Panc1 (cell line): ENCODE results near the gene ACD. TPM values are rescaled to one million over a fixed set of nuclear protein-coding genes. Genes with fewer than 3 reads are reported as not detected.

Experiments used
- ATAC-seq: fragments of 200-7000 bp; cut with Tn5 transposase; 2 replicates; pipeline ENCODE4 v1.9.1; 2020; ENCODE audit warnings: mild to moderate bottlenecking, moderate library complexity
- BruUV-seq: library from RNA; stranded (reverse); fragments of 400-500 nt; replicated peaks from 2 replicates; lab custom pipeline; 2021; lab: Mats Ljungman, UMichigan
- CTCF ChIA-PET: fragments of 300-600 bp; sonication (Branson Sonifier 250); formaldehyde crosslinking; loops from one replicate; lab custom pipeline; 2022; ENCODE audit warnings: antibody characterized with exemption; lab: Charles Lee
- POLR2A ChIA-PET: fragments of 300-600 bp; sonication (Branson Sonifier 250); formaldehyde crosslinking; loops from one replicate; lab custom pipeline; 2022; ENCODE audit warnings: antibody characterized with exemption; lab: Charles Lee
- DNase-seq: peaks from one replicate; pipeline ENCODE4 v3.0.0-alpha.2; 2010; ENCODE audit warnings: low read depth, low spot score
- H3K27ac ChIP-seq: 2 replicates; pipeline ENCODE4 v1.5.1; 2011; ENCODE audit warnings: mild to moderate bottlenecking, low read length, inconsistent platforms
- H3K27me3 ChIP-seq: fragments of 200-500 bp; sonication (Bioruptor generic); 2 replicates; pipeline ENCODE4 v1.6.0; 2014; ENCODE audit warnings: low read length, inconsistent platforms; ENCODE audit not compliant: control insufficient read depth, insufficient read depth
- H3K36me3 ChIP-seq: fragments of 200-500 bp; sonication (Bioruptor generic); 2 replicates; pipeline ENCODE4 v1.5.1; 2014; ENCODE audit warnings: inconsistent platforms, mild to moderate bottlenecking, low read length, moderate library complexity; ENCODE audit not compliant: control insufficient read depth, insufficient read depth
- H3K4me1 ChIP-seq: 2 replicates; pipeline ENCODE4 v1.5.1; 2011; ENCODE audit warnings: inconsistent platforms, mild to moderate bottlenecking, low read length, moderate library complexity; ENCODE audit not compliant: control insufficient read depth, insufficient read depth
- H3K4me3 ChIP-seq, 2 experiments: 2 replicates each; pipeline ENCODE4 v1.5.1; 2011 to 2012; ENCODE audit warnings: low read depth in 2 of 2, low read length in 2 of 2, mild to moderate bottlenecking in 2 of 2, inconsistent platforms in 1 of 2, moderate library complexity in 1 of 2
- H3K9me3 ChIP-seq: fragments of 200-500 bp; sonication (Bioruptor generic); 2 replicates; pipeline ENCODE4 v1.5.1; 2014; ENCODE audit warnings: low read depth, mild to moderate bottlenecking, inconsistent platforms, low read length, moderate library complexity; ENCODE audit not compliant: control insufficient read depth, insufficient read depth
- CTCF ChIP-seq: fragments of 450-650 bp; IDR thresholded peaks from 2 replicates; pipeline ENCODE4 v1.5.1; 2017; ENCODE audit warnings: mild to moderate bottlenecking
- POLR2AphosphoS5 ChIP-seq: IDR thresholded peaks from 2 replicates; pipeline ENCODE4 v1.6.1; 2012; ENCODE audit warnings: mild to moderate bottlenecking, low read depth, low read length, moderate library complexity
- REST ChIP-seq, 2 experiments: IDR thresholded peaks; 2 replicates each; pipeline ENCODE4 v1.6.1; 2011 to 2012; ENCODE audit warnings: low read depth in 2 of 2, control low read depth in 1 of 2, low read length in 1 of 2, mild to moderate bottlenecking in 1 of 2, moderate library complexity in 1 of 2; ENCODE audit not compliant: insufficient read depth in 1 of 2
- SIN3A ChIP-seq: IDR thresholded peaks from 2 replicates; pipeline ENCODE4 v1.6.1; 2012; ENCODE audit warnings: low read depth, mild to moderate bottlenecking, low read length, moderate library complexity, borderline replicate concordance; ENCODE audit not compliant: insufficient read depth
- TCF7L2 ChIP-seq: IDR thresholded peaks from 2 replicates; pipeline ENCODE4 v1.6.1; 2011; ENCODE audit warnings: mild to moderate bottlenecking, low read depth, low read length, inconsistent platforms
- in situ Hi-C: cut with HindIII; loops from 2 replicates; pipeline ENCODE4 v1.10.0; 2016; ENCODE audit warnings: low sequenced_read_pairs, low pct_unique_long_range_greater_than_20kb
- intact Hi-C: fragments of 100-400 bp; cut with micrococcal nuclease; formaldehyde crosslinking; loops from one replicate; pipeline ENCODE4 v1.10.0; 2022; ENCODE audit not compliant: unreplicated experiment
- total RNA-seq: library from RNA; stranded (reverse); gene quantifications from one replicate; pipeline ENCODE4 v1.2.1, GENCODE V29; 2021; ENCODE audit not compliant: unreplicated experiment

ACD gene
- total RNA-seq, 1 experiment from 2014 or later: 34.9 TPM

- Histone ChIP-seq H3K27ac (no peak overlapping the region), H3K9me3 (no peaks in the 10 kb centered on the region), H3K27me3 (no peaks in the 10 kb centered on the region), H3K4me3 (no peak overlapping the region), H3K4me1 (no peaks in the 10 kb centered on the region), H3K36me3 (no peaks in the 10 kb centered on the region; the same call in 1 of the 2 replicates)
- DNase-seq (no peak), ATAC-seq (no peak)
- intact Hi-C loops (loop anchor here (10.0 kb wide), 1 partner anchor 125 kb away; the partner anchor contains the start of genes RANBP10 and TSNAXIP1), in situ Hi-C loops (no loop called here)
- POLR2A ChIA-PET: no interaction called here
- CTCF ChIA-PET: interaction anchor here (0.7 kb wide), 1 partner anchor 203 kb away, joined by 3 read pairs; no protein-coding TSS in a partner anchor
- TF ChIP-seq SIN3A: no peak
- BruUV-seq: no TSS peak
Measured at GRCh38 chr16:67679935-67680897, 20.2 kb upstream of the ACD start.

GRCh38 chr16:67678354-67679023 is 18.4 kb upstream of the ACD start:
- in situ Hi-C loops (no loop called here), intact Hi-C loops (loop anchor here (10.0 kb wide), 1 partner anchor 126 kb away; the partner anchor contains the start of genes RANBP10 and TSNAXIP1)
- no peak for ATAC-seq
- Histone ChIP-seq H3K27me3 (no peaks in the 10 kb centered on the region), H3K4me1 (no peaks in the 10 kb centered on the region), H3K9me3 (no peaks in the 10 kb centered on the region), H3K36me3 (no peaks in the 10 kb centered on the region; the same call in 1 of the 2 replicates), H3K4me3 (no peak overlapping the region), H3K27ac (no peak overlapping the region)
- TF ChIP-seq REST (IDR thresholded peaks at IDR 0.05; ENCODE audit: insufficient read depth in 1 of 2, low read depth in 2 of 2, low read length in 1 of 2) (no peak), SIN3A (no peak), TCF7L2 (no peak), POLR2AphosphoS5 (no peak), CTCF (no peak)
- ChIA-PET POLR2A (no interaction called here), CTCF (no interaction called here)
- no peak for DNase-seq
- no TSS peak for BruUV-seq
